SK-N-SH (cell line): ENCODE data around the gene TFPI. TPM values are rescaled to one million over a fixed set of nuclear protein-coding genes. Genes with fewer than 3 reads are reported as not detected.

ENCODE experiments used
- CTCF ChIA-PET: fragments of 300-600, 350-600 bp; formaldehyde crosslinking; extraction: SDS; loops from one replicate; lab custom pipeline; 2021; lab: Yijun Ruan, JAX
- POLR2A ChIA-PET: fragments of 350-600 bp; sonication (Branson Sonifier 250); formaldehyde crosslinking; extraction: SDS; loops from one replicate; lab custom pipeline; 2020; ENCODE audit warnings: antibody characterized with exemption, inconsistent platforms; lab: Yijun Ruan, JAX
- DNase-seq: peaks from one replicate; pipeline ENCODE4 v3.0.0; 2012
- H2AFZ ChIP-seq: fragments of 200-600 bp; sonication (generic); 2 replicates; pipeline ENCODE4 v1.8.1; 2016; ENCODE audit warnings: antibody characterized with exemption, mild to moderate bottlenecking, low read depth
- H3F3A ChIP-seq: fragments of 200-600 bp; sonication (generic); replicated peaks from 2 replicates; pipeline ENCODE3; 2016; ENCODE audit warnings: antibody characterized with exemption, mild to moderate bottlenecking; ENCODE audit not compliant: insufficient read depth
- H3K27ac ChIP-seq, 2 experiments: fragments of 200-500 bp in 1 of 2; fragments of 200-600 bp in 1 of 2; sonication (Bioruptor generic) in 1 of 2; sonication (generic), shearing (Covaris generic) in 1 of 2; 2 replicates each; pipeline versions ENCODE4 v1.5.1 to v1.6.1; 2014 to 2016; ENCODE audit warnings: low read depth in 2 of 2, inconsistent platforms in 1 of 2, low read length in 1 of 2, mild to moderate bottlenecking in 1 of 2, mixed read lengths in 1 of 2
- H3K27me3 ChIP-seq: fragments of 200-600 bp; sonication (generic), shearing (Covaris generic); 2 replicates; pipeline ENCODE4 v1.6.1; 2016; ENCODE audit warnings: mixed run types; ENCODE audit not compliant: insufficient read depth
- H3K36me3 ChIP-seq, 2 experiments: fragments of 200-500 bp in 1 of 2; fragments of 200-600 bp in 1 of 2; sonication (Bioruptor generic) in 1 of 2; sonication (generic) in 1 of 2; replicated peaks in 1 of 2; 2 replicates each; pipeline versions ENCODE3 to v1.5.1; 2014 to 2016; ENCODE audit warnings: low read length in 1 of 2, mild to moderate bottlenecking in 1 of 2; ENCODE audit not compliant: insufficient read depth in 2 of 2, control insufficient read depth in 1 of 2
- H3K4me1 ChIP-seq, 2 experiments: fragments of 200-500 bp in 1 of 2; fragments of 200-600 bp in 1 of 2; sonication (Bioruptor generic) in 1 of 2; sonication (generic), shearing (Covaris generic) in 1 of 2; 2 replicates each; pipeline versions ENCODE4 v1.5.1 to v1.6.1; 2014 to 2016; ENCODE audit warnings: low read depth in 1 of 2, low read length in 1 of 2, mixed run types in 1 of 2; ENCODE audit not compliant: insufficient read depth in 2 of 2, control insufficient read depth in 1 of 2
- H3K4me2 ChIP-seq: fragments of 200-600 bp; sonication (generic), shearing (Covaris generic); 2 replicates; pipeline ENCODE4 v1.6.1; 2017; ENCODE audit warnings: mixed run types
- H3K4me3 ChIP-seq, 2 experiments: fragments of 200-500 bp in 1 of 2; fragments of 200-600 bp in 1 of 2; sonication (Bioruptor generic) in 1 of 2; sonication (generic), shearing (Covaris generic) in 1 of 2; 2 replicates each; pipeline versions ENCODE4 v1.5.1 to v1.8.1; 2014 to 2016; ENCODE audit warnings: low read depth in 2 of 2, inconsistent platforms in 1 of 2, low read length in 1 of 2, mild to moderate bottlenecking in 1 of 2, mixed read lengths in 1 of 2, moderate library complexity in 1 of 2
- H3K79me2 ChIP-seq: fragments of 200-600 bp; sonication (generic); 2 replicates; pipeline ENCODE4 v1.8.1; 2017; ENCODE audit warnings: mild to moderate bottlenecking; ENCODE audit not compliant: insufficient read depth
- H3K9ac ChIP-seq: fragments of 200-600 bp; sonication (generic); 2 replicates; pipeline ENCODE4 v1.6.1; 2017; ENCODE audit warnings: mixed run types
- H3K9me2 ChIP-seq: fragments of 200-600 bp; sonication (generic); 2 replicates; pipeline ENCODE4 v1.6.1; 2017; ENCODE audit warnings: mixed run types
- H3K9me3 ChIP-seq: fragments of 200-600 bp; sonication (generic); 2 replicates; pipeline ENCODE4 v1.6.1; 2017; ENCODE audit warnings: mixed run types, mild to moderate bottlenecking, moderate library complexity
- H4K20me1 ChIP-seq: fragments of 200-600 bp; sonication (generic); 2 replicates; pipeline ENCODE4 v1.6.1; 2017; ENCODE audit warnings: mild to moderate bottlenecking, mixed run types; ENCODE audit not compliant: insufficient read depth
- CHD2 ChIP-seq: fragments of 150-350 bp; IDR thresholded peaks from 2 replicates; pipeline ENCODE4 v1.6.1; 2018; ENCODE audit warnings: low read length; ENCODE audit not compliant: partially characterized antibody
- CTCF ChIP-seq: fragments of 200-600 bp; sonication (generic); IDR thresholded peaks from 2 replicates; pipeline ENCODE4 v1.6.1; 2017; ENCODE audit warnings: antibody characterized with exemption, mild to moderate bottlenecking, moderate library complexity
- EP300 ChIP-seq, 2 experiments: IDR thresholded peaks; 2 replicates each; pipeline versions ENCODE4 v1.4.0 to v1.6.1; 2012; ENCODE audit warnings: borderline replicate concordance in 1 of 2, low read depth in 1 of 2, low read length in 1 of 2
- FOXM1 ChIP-seq: IDR thresholded peaks from 2 replicates; pipeline ENCODE4 v1.4.0; 2012; ENCODE audit warnings: low read depth, mild to moderate bottlenecking
- IRF3 ChIP-seq: fragments of 150-350 bp; IDR thresholded peaks from 2 replicates; pipeline ENCODE4 v1.6.1; 2016; ENCODE audit warnings: mild to moderate bottlenecking, low read depth, low read length
- MEF2A ChIP-seq: IDR thresholded peaks from 2 replicates; pipeline ENCODE4 v1.4.0; 2012; ENCODE audit warnings: low read depth, borderline replicate concordance
- POLR2AphosphoS5 ChIP-seq: IDR thresholded peaks from 2 replicates; pipeline ENCODE4 v1.6.1; 2012; ENCODE audit warnings: low read depth, low read length
- RCOR1 ChIP-seq: fragments of 150-350 bp; IDR thresholded peaks from 2 replicates; pipeline ENCODE4 v1.6.1; 2017; ENCODE audit warnings: antibody characterized with exemption, low read length
- REST ChIP-seq: IDR thresholded peaks from 2 replicates; pipeline ENCODE4 v1.6.1; 2012; ENCODE audit warnings: mild to moderate bottlenecking, low read depth, low read length, moderate library complexity
- RXRA ChIP-seq: IDR thresholded peaks from 2 replicates; pipeline ENCODE4 v1.4.0; 2012; ENCODE audit warnings: low read depth, mild to moderate bottlenecking, borderline replicate concordance
- SIN3A ChIP-seq: IDR thresholded peaks from 2 replicates; pipeline ENCODE4 v1.6.1; 2012; ENCODE audit warnings: low read depth, mild to moderate bottlenecking, low read length, moderate library complexity, borderline replicate concordance
- SMC3 ChIP-seq: IDR thresholded peaks from 2 replicates; pipeline ENCODE4 v1.6.1; 2012; ENCODE audit warnings: low read depth, low read length, improper control_type of control experiment
- USF1 ChIP-seq: IDR thresholded peaks from 2 replicates; pipeline ENCODE4 v1.4.0; 2012; ENCODE audit warnings: low read depth, borderline replicate concordance
- WGBS: methylation state at CpG from one replicate; pipeline ENCODE4 v1.1.6; 2017; ENCODE audit warnings: low lambda C conversion rate; 5-methylcytosine and 5-hydroxymethylcytosine counted together
- polyA plus RNA-seq, 3 experiments: library from polyadenylated mRNA; depleted of rRNA; stranded (reverse); fragments of >200 nt; gene quantifications; 2 replicates each; pipeline ENCODE4 v1.2.3, GENCODE V29; 2012

The TFPI gene
- polyA plus RNA-seq, 1 of the 3 experiments (the other 2 are of a cell fraction), result 2.1 TPM

- no peak overlapping the region for H3K27ac ChIP-seq
- DNase-seq, result no peak
- peaks cover 0 to 6% of the 10 kb centered on the region in 2 experiments; a peak in 2 of 4 replicates for H3K4me1 ChIP-seq
- no peak overlapping the region for H3K9ac ChIP-seq
- no peaks in the 10 kb centered on the region for H3K36me3 ChIP-seq
- H3K9me2 ChIP-seq, result 0 out of 2 replicates have a peak, but pooled peaks cover 5% of the 10 kb centered on the region
- H3K9me3 ChIP-seq, result no peaks in the 10 kb centered on the region
- ChIA-PET POLR2A (no interaction called here), CTCF (no interaction called here)
- no peak for TF ChIP-seq USF1
- TF ChIP-seq RXRA, result no peak
- TF ChIP-seq RCOR1, result no peak
- no peak for TF ChIP-seq EP300 (IDR thresholded peaks at IDR 0.05; ENCODE audit: borderline replicate concordance in 1 of 2, low read depth in 1 of 2, low read length in 1 of 2)
- no peak for TF ChIP-seq REST
- TF ChIP-seq SMC3, result no peak
- TF ChIP-seq MEF2A, result no peak
- TF ChIP-seq SIN3A, result no peak
- TF ChIP-seq, all 33 proteins: peak for 0
- Histone ChIP-seq H3K27me3 (no peaks in the 10 kb centered on the region), H3F3A (peaks cover 3% of the 10 kb centered on the region), H4K20me1 (no peaks in the 10 kb centered on the region), H3K4me2 (no peak overlapping the region), H3K79me2 (no peaks in the 10 kb centered on the region), H2AFZ (no peak overlapping the region), H3K4me3 (no peak overlapping the region)
- 87% methylated on average over 6 of the region's 6 CpGs for WGBS
These were observed 109.2 kb downstream of the TFPI start for GRCh38 chr2:187445051-187445450.

- Histone ChIP-seq H3K4me2 (no peak overlapping the region), H3K79me2 (no peaks in the 10 kb centered on the region), H3K4me3 (no peak overlapping the region), H4K20me1 (no peaks in the 10 kb centered on the region), H3K4me1 (no peaks in the 10 kb centered on the region; a peak in 2 of 4 replicates), H3F3A (peaks cover 3% of the 10 kb centered on the region), H3K9me2 (0 out of 2 replicates have a peak, but pooled peaks cover 5% of the 10 kb centered on the region), H3K36me3 (peaks cover 0 to 3% of the 10 kb centered on the region in 2 experiments), H3K27ac (no peak overlapping the region), H3K9ac (no peak overlapping the region), H2AFZ (no peak overlapping the region), H3K27me3 (no peaks in the 10 kb centered on the region), H3K9me3 (no peaks in the 10 kb centered on the region)
- no peak for TF ChIP-seq CTCF
- no peak for TF ChIP-seq POLR2AphosphoS5
- TF ChIP-seq FOXM1, result no peak
- TF ChIP-seq SIN3A, result no peak
- TF ChIP-seq CHD2, result no peak
- TF ChIP-seq IRF3, result no peak
- CTCF ChIA-PET, result interaction anchor here (1.0 kb wide), 1 partner anchor 9 kb away, joined by 3 read pairs; no protein-coding TSS in a partner anchor
- WGBS, result 91% methylated on average over 2 of the region's 2 CpGs
- POLR2A ChIA-PET, result no interaction called here
- no peak for DNase-seq
These were observed 111.5 kb downstream of the TFPI start for GRCh38 chr2:187442778-187443177.
